ENCODE data around the gene MINDY4. TPM values are rescaled to one million over a fixed set of nuclear protein-coding genes. Genes with fewer than 3 reads are reported as not detected.

MINDY4 gene
- total and polyA plus RNA-seq, 2 of the 4 experiments (the other 2 are of a cell fraction), result 1.8 to 3.6 TPM

DNA sequence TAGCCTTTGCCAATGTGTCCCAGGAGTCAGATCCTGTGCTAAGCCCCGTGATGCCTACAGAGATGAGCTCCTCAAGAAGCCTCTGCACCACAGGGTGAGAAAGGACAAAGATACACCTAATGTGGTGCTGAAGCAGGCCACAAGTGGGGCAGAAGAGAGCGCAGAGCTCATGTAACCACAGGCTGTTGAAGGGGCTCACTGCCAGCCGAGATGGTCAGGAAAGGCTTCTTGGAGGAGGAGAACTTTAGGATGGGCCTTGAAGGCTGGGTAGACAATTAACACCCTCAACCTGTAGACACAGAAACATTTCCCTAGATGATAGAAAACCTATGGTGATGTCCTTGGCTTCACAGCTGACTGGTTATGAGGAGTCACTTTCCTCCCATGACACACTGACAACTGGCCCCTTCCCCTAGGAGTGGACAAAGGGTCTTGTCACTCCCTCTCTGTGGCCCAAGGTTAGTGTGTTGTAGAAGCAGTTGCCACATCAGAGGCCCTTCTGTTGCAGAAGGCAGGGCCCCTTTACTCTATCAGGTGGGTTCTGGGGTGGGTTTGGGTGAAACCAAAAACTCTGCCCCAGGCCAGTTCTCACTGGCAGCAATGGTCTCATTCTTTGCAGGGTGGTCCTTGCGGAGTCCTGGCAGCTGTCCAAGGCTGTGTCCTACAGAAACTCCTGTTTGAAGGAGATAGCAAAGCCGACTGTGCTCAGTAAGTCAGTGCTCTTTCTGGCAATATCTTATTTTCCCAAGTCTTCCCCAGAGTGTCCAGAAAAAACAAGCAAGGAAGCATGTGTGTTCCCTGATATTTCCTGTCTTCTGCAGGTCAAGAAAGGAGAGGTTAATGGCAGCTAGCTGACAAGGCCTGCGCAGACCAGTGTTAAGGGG lies 69.2 kb downstream of the MINDY4 start:
- Histone ChIP-seq H4K20me1 (ENCODE audit: insufficient read depth, low read length) (no peaks in the 10 kb centered on the region), H3K14ac (replicated peaks; ENCODE audit: low read depth, low read length) (no peak overlapping the region), H3K9me1 (ENCODE audit: insufficient read depth, low read length) (no peaks in the 10 kb centered on the region; the same call in 1 of the 2 replicates), H3K27ac (ENCODE audit: insufficient read depth, low read length) (no peak overlapping the region), H3K18ac (ENCODE audit: low read depth, low read length) (no peak overlapping the region), H4K91ac (ENCODE audit: insufficient read depth, low read depth, low read length) (no peak overlapping the region), H3K4me1 (ENCODE audit: control insufficient read depth, insufficient read depth, low read length) (no peaks in the 10 kb centered on the region), H3K79me1 (ENCODE audit: low read depth in 1 of 2, low read length in 2 of 2) (no peaks in the 10 kb centered on the region), H3K9me3 (ENCODE audit: control insufficient read depth, insufficient read depth, low read length) (no peaks in the 10 kb centered on the region), H3K4me2 (ENCODE audit: low read depth, low read length) (no peak overlapping the region), H3K36me3 (ENCODE audit: control insufficient read depth, insufficient read depth, low read length) (no peaks in the 10 kb centered on the region), H4K8ac (ENCODE audit: low read depth in 2 of 2, low read length in 2 of 2) (no peak overlapping the region), H2BK120ac (ENCODE audit: low read depth, low read length) (no peak overlapping the region), H3K56ac (ENCODE audit: extremely low read depth, insufficient read depth, low read length) (no peak overlapping the region), H3K23ac (ENCODE audit: low read depth, low read length) (no peak overlapping the region), H2BK5ac (ENCODE audit: low read depth, low read length, poor library complexity, severe bottlenecking) (no peak overlapping the region), H2AFZ (replicated peaks; ENCODE audit: low read length, poor library complexity) (no peak overlapping the region), H2BK15ac (ENCODE audit: low read depth, low read length) (no peak overlapping the region), H3K27me3 (ENCODE audit: control insufficient read depth, insufficient read depth, low read length) (no peaks in the 10 kb centered on the region), H3K4ac (ENCODE audit: low read depth, low read length) (no peak overlapping the region), H2AK9ac (replicated peaks; ENCODE audit: low read depth, low read length, poor library complexity) (no peak overlapping the region), H3K9ac (ENCODE audit: low read depth, low read length) (no peak overlapping the region), H2AK5ac (ENCODE audit: low read depth, low read length) (no peak overlapping the region), H2BK20ac (ENCODE audit: low read depth, low read length) (no peak overlapping the region), H4K5ac (ENCODE audit: low read depth, low read length) (no peak overlapping the region), H3K4me3 (ENCODE audit: insufficient read depth, low read depth, low read length) (no peak overlapping the region)
- 86% methylated on average over 1 of the region's 6 CpGs; no CpG with 5 or more reads in 1 of the 2 experiments for WGBS, 2 experiments (ENCODE audit: extremely low coverage in 2 of 2, insufficient read length in 1 of 2)
- POLR2A ChIA-PET (ENCODE audit: unreplicated experiment), result no interaction called here
- in situ Hi-C loops (cut with MboI; ENCODE audit: low sequenced_read_pairs), result no loop called here
- no TSS peak for BruUV-seq (replicated peaks)
- intact Hi-C loops (cut with micrococcal nuclease), result no loop called here
- ATAC-seq (ENCODE audit: low read depth) (no peak), DNase-seq (no peak)
- CTCF ChIA-PET, result no interaction called here
- dilution Hi-C loops (cut with HindIII; ENCODE audit: low sequenced_read_pairs, unreplicated experiment), result no loop called here
- TF ChIP-seq SMC3 (IDR thresholded peaks at IDR 0.05; ENCODE audit: low read depth, low read length) (no peak), NFE2L2 (IDR thresholded peaks at IDR 0.05; ENCODE audit: low read depth, low read length) (no peak), RFX5 (IDR thresholded peaks at IDR 0.05; ENCODE audit: low read depth, low read length) (no peak), MAZ (IDR thresholded peaks at IDR 0.05; ENCODE audit: borderline replicate concordance, low read depth, low read length) (no peak), MXI1 (IDR thresholded peaks at IDR 0.05; ENCODE audit: borderline replicate concordance, low read depth, low read length) (no peak), RAD21 (IDR thresholded peaks at IDR 0.05; ENCODE audit: low read length) (no peak), MAFK (IDR thresholded peaks at IDR 0.05; ENCODE audit: low read depth, low read length) (no peak), CHD1 (IDR thresholded peaks at IDR 0.05; ENCODE audit: low read depth, low read length) (no peak), BHLHE40 (IDR thresholded peaks at IDR 0.05; ENCODE audit: low read depth, low read length) (no peak), RCOR1 (IDR thresholded peaks at IDR 0.05; ENCODE audit: insufficient replicate concordance, low read length) (no peak)
- TF ChIP-seq, protein P1, sequence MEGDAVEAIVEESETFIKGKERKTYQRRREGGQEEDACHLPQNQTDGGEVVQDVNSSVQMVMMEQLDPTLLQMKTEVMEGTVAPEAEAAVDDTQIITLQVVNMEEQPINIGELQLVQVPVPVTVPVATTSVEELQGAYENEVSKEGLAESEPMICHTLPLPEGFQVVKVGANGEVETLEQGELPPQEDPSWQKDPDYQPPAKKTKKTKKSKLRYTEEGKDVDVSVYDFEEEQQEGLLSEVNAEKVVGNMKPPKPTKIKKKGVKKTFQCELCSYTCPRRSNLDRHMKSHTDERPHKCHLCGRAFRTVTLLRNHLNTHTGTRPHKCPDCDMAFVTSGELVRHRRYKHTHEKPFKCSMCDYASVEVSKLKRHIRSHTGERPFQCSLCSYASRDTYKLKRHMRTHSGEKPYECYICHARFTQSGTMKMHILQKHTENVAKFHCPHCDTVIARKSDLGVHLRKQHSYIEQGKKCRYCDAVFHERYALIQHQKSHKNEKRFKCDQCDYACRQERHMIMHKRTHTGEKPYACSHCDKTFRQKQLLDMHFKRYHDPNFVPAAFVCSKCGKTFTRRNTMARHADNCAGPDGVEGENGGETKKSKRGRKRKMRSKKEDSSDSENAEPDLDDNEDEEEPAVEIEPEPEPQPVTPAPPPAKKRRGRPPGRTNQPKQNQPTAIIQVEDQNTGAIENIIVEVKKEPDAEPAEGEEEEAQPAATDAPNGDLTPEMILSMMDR (conservative IDR thresholded peaks at IDR 0.05; ENCODE audit: low read depth, low read length), result no peak
- TF ChIP-seq, protein P2, sequence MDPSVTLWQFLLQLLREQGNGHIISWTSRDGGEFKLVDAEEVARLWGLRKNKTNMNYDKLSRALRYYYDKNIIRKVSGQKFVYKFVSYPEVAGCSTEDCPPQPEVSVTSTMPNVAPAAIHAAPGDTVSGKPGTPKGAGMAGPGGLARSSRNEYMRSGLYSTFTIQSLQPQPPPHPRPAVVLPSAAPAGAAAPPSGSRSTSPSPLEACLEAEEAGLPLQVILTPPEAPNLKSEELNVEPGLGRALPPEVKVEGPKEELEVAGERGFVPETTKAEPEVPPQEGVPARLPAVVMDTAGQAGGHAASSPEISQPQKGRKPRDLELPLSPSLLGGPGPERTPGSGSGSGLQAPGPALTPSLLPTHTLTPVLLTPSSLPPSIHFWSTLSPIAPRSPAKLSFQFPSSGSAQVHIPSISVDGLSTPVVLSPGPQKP (IDR thresholded peaks at IDR 0.05; ENCODE audit: borderline replicate concordance, low read depth, low read length), result no peak

All from IMR-90 (cell line).